Uterus (tissue), 2 donors: ENCODE data around the gene NFKB2.

Source experiments
- CTCF ChIP-seq, 4 experiments: fragments of 200-600 bp in 2 of 4; fragments of 450-650 bp in 2 of 4; sonication (generic) in 2 of 4; IDR thresholded peaks; one replicate each; pipeline ENCODE4 v1.5.1; 2016 to 2019; ENCODE audit warnings: antibody characterized with exemption in 4 of 4, mild to moderate bottlenecking in 2 of 4, moderate library complexity in 1 of 4
- POLR2A ChIP-seq, 2 donors: fragments of 450-650 bp; IDR thresholded peaks; one replicate each; pipeline ENCODE4 v1.6.1; 2016; ENCODE audit warnings: antibody characterized with exemption in 2 of 2, mild to moderate bottlenecking in 1 of 2, moderate library complexity in 1 of 2

- peak; percentile 21 to 25 for TF ChIP-seq POLR2A (IDR thresholded peaks at IDR 0.05)
- TF ChIP-seq CTCF (IDR thresholded peaks at IDR 0.05), result peak in 1 of 4 experiments; percentile 63
Measured at GRCh38 chr10:102420714-102421506, 25.4 kb downstream of the NFKB2 start, which contains the start of gene FBXL15.
